HG03135 (cell line): Measurements from ENCODE around the gene GPX6.
"Not testable (repeated sequence)": the region's sequence is repeated elsewhere in the genome, so short reads cannot be mapped to it uniquely, and the experiment has no call there.

Source experiments
- ATAC-seq: cut with Tn5 transposase; IDR thresholded peaks from one replicate; pipeline ENCODE4 v1.9.1; 2021; ENCODE audit warnings: mild to moderate bottlenecking, moderate library complexity; ENCODE audit not compliant: unreplicated experiment

GPX6 gene

DNA sequence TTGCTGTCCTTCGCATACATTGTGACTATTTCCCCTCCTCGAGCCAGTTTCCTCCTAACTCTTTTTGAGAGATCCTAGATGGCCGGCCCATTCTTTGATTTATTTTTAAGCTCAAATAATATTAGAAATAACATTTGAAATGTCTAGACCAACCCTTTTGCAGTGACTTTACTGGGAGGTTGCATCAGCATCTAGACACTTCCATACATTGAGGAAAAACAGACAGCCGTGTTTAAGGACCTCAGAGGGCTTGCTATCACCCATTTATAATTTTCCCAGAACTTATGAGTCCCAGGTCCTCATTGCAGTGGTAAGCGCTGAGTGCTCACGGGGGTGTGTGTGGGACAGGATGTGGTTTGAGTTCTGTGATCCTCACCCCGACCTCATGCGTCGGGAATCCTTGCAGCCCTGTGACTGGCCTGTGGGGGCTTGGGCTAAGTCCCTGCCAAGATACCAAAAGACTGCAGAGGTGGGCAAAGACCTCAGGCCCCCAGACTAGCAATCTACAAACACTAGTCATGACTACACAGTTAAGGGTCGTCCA is 10.0 kb upstream of the GPX6 start, which contains the start of gene GPX5:
Gene GPX5 (plus strand): TSS at position 386 of the 544 bp plus-strand sequence. CDS start 133 bp downstream, at position 519.
- no peak for ATAC-seq

- no peak for ATAC-seq
Measured at GRCh38 chr6:28523241-28523622, 7.6 kb upstream of the GPX6 start.

GRCh38 chr6:28522594-28523240 is 7.1 kb upstream of the GPX6 start:
- ATAC-seq = no peak

GRCh38 chr6:28517964-28518363 is 2.4 kb upstream of the GPX6 start:
- ATAC-seq = no peak

GRCh38 chr6:28512387-28512786 is 3.2 kb downstream of the GPX6 start:
- ATAC-seq = not testable (repeated sequence)

- ATAC-seq = no peak
Measured at GRCh38 chr6:28511628-28512300, 3.8 kb downstream of the GPX6 start.

DNA sequence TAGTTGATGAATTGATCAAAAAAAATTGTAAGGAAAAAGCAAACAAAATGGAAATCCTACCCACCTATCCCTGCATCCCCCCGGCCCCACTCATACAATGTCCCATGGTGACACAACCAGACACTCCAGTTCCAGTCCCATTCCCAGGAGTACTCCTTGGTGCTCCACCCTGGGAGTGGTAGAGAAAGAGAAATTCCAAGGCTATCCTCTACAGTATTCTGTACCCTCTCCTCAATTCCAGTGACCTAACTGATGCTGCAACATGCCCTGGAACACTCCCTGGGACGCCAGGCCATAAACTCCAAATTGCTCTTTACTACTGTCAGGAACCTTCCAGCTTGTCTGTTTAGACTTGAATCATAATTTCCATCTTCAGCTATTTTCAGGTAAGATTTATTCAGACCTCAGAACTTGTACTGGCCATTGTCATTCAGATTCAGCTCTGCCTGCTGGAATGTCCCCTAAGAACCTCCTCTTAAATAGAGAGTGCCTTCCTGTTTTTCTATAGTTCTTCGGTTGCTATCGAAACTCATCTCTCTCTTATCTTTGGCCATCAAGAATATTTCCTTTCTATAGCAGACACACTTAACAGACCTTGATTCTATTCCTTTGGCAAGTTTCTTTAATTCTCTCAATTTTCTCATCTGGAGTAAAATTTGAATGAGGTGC is 8.7 kb downstream of the GPX6 start:
- ATAC-seq = no peak

DNA sequence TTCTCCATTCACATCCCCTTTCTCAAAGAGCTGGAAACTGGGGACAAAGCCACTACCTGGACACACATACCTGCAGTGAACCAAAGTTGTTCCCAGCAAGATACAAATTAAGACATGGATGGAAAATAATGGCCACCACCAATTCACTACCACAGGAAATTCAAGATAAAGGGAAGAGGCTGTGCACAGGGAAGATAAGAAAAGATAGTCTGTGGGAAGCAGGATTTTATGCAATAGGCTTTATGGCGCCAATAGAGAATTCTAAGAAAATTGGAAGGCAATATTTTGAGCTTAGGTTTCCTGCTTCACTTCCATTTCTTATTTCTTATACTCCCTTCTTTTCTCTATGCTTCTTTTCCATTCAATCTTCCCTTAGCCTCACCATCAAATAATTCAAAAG is 9.9 kb downstream of the GPX6 start:
- no peak for ATAC-seq

GRCh38 chr6:28502709-28503305 is 12.8 kb downstream of the GPX6 start:
- not testable (repeated sequence) for ATAC-seq

GRCh38 chr6:28502136-28502535 is 13.5 kb downstream of the GPX6 start:
- ATAC-seq = not testable (repeated sequence)

- ATAC-seq = no peak
Measured at GRCh38 chr6:28501259-28501658, 14.3 kb downstream of the GPX6 start.

- no peak for ATAC-seq
Measured at GRCh38 chr6:28497893-28498292, 17.7 kb downstream of the GPX6 start.

DNA sequence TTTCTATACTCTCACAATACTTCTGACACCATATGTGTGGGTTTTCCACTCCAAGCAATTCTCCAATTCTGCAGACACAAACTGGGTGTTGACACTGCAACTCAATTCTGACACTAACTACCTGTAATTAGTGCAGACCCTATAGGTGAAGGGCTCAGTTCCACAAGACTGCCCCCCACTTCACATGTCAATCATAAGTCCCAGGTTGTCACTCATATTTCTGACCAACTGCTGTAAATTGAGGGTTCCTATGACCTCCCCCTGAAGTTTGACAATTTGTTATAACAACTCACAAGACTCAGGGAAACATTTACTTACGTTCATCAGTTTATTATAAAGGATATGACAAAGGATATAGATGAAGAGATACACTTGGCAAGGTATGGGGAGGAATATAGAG is 18.3 kb downstream of the GPX6 start:
- no peak for ATAC-seq

DNA sequence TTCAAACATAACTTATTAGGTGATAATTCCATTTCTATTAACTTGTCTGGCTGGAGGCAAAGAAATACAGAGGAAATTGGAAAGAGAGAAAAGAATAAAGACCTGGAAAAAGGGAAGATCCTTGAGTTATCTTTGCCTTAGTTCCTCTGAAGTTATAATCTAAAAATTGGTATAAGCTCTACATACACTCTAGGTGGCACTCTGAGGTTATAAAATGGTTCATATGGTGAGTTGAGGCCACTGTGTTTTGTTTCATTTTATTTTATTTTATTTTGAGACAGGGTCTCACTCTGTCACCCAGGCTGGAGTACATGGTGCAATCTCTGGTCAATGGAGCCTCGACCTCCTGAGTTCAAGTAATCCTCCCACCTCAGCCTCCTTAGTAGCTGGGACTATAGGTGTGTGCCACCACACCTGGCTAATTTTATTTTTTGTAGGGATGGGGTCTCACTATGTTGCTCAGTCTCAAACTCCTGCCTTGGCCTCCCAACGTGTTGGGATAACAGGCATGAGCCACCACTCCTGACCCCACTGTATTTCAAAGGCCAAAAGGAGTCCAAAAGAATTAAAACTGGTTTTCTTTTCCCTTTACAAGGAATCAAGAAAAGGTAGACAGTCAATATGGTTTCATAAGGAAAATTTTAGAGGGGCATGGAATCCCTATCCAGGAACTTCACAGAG is 19.4 kb downstream of the GPX6 start:
- no peak for ATAC-seq

GRCh38 chr6:28491984-28492317 is 23.6 kb downstream of the GPX6 start:
- ATAC-seq = no peak

DNA sequence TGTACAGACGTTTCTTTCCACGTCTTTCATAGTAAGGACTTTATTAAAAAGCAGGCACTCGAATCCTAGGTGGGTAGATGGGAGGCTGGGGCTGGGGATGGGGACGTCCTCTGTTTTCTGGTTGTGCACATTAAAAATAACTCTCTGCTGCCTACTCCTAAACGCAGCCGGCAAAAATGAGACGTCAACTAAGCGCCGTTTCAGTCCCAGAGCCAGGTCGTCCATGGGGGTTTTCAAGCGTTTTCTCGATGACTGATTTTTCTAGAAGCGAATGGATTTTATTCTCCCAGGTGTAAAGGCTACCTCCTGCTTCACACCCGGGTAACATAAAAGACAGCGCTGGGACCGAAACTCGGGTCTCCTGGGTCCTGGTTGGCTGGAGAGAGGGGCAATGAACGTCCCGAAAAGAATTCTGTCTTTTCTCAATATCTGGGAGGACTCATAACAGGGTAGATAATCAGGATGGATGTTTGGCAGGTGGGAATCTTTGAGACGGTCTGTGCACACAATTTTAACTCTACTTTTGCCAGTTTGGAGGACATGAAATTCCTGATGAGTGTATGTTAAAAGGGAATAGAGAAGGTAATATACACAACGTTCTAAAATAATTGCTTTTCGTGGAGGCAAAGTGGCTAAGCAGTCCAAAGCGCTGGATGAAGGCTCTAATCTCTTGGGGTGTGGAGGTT is 25.2 kb downstream of the GPX6 start:
- ATAC-seq = no peak

- peak; percentile 66 for ATAC-seq
Measured at GRCh38 chr6:28489366-28490204, 26.0 kb downstream of the GPX6 start.

- ATAC-seq = no peak
Measured at GRCh38 chr6:28488916-28489365, 26.7 kb downstream of the GPX6 start.

- ATAC-seq = no peak
Measured at GRCh38 chr6:28486988-28487742, 28.4 kb downstream of the GPX6 start.
